ENCODE measurements around the gene ITLN2.

GRCh38 chr1:160973491-160973890 lies 18.9 kb upstream of the ITLN2 start:
- TF ChIP-seq POLR2A (IDR thresholded peaks at IDR 0.05) = no peak
- TF ChIP-seq, protein P1, sequence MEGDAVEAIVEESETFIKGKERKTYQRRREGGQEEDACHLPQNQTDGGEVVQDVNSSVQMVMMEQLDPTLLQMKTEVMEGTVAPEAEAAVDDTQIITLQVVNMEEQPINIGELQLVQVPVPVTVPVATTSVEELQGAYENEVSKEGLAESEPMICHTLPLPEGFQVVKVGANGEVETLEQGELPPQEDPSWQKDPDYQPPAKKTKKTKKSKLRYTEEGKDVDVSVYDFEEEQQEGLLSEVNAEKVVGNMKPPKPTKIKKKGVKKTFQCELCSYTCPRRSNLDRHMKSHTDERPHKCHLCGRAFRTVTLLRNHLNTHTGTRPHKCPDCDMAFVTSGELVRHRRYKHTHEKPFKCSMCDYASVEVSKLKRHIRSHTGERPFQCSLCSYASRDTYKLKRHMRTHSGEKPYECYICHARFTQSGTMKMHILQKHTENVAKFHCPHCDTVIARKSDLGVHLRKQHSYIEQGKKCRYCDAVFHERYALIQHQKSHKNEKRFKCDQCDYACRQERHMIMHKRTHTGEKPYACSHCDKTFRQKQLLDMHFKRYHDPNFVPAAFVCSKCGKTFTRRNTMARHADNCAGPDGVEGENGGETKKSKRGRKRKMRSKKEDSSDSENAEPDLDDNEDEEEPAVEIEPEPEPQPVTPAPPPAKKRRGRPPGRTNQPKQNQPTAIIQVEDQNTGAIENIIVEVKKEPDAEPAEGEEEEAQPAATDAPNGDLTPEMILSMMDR (IDR thresholded peaks at IDR 0.05) = no peak
- no peak for TF ChIP-seq POLR2AphosphoS5 (IDR thresholded peaks at IDR 0.05)
